PFSK-1 (cell line): ENCODE data around the gene EXOSC5. TPM values are rescaled to one million over a fixed set of nuclear protein-coding genes. Genes with fewer than 3 reads are reported as not detected.

Experiments used
- FOXP2 ChIP-seq: optimal IDR thresholded peaks from 2 replicates; pipeline ENCODE3; 2011; ENCODE audit warnings: borderline replicate concordance, control low read depth, inconsistent platforms; ENCODE audit not compliant: insufficient read depth; ENCODE audit errors: extremely low read length, extremely low read depth
- POLR2AphosphoS5 ChIP-seq: IDR thresholded peaks from 2 replicates; pipeline ENCODE4 v1.6.1; 2012; ENCODE audit warnings: low read depth, mild to moderate bottlenecking, control low read depth, low read length, moderate library complexity
- SIN3A ChIP-seq: IDR thresholded peaks from 2 replicates; pipeline ENCODE4 v1.6.1; 2012; ENCODE audit warnings: mild to moderate bottlenecking, low read length, moderate library complexity, borderline replicate concordance; ENCODE audit not compliant: insufficient read depth
- TAF1 ChIP-seq: IDR thresholded peaks from 2 replicates; pipeline ENCODE4 v1.6.1; 2012; ENCODE audit warnings: low read length, control low read depth, borderline replicate concordance; ENCODE audit not compliant: insufficient read depth
- polyA plus RNA-seq: library from polyadenylated mRNA; unstranded; fragments of >200 nt; gene quantifications from one replicate; pipeline ENCODE4 v1.2.1, GENCODE V29; 2012; ENCODE audit warnings: low read depth, missing spikeins; ENCODE audit not compliant: insufficient read length
- TF ChIP-seq, protein P1 (sequence below), 2 experiments: IDR thresholded peaks; 2 replicates each; pipeline versions ENCODE4 v1.6.1 to v1.8.0; 2011 to 2012; ENCODE audit warnings: low read depth in 2 of 2, low read length in 2 of 2, control low read depth in 1 of 2, inconsistent platforms in 1 of 2, mild to moderate bottlenecking in 1 of 2, moderate library complexity in 1 of 2; ENCODE audit not compliant: insufficient read depth in 1 of 2

The EXOSC5 gene
- polyA plus RNA-seq: 133 TPM

DNA sequence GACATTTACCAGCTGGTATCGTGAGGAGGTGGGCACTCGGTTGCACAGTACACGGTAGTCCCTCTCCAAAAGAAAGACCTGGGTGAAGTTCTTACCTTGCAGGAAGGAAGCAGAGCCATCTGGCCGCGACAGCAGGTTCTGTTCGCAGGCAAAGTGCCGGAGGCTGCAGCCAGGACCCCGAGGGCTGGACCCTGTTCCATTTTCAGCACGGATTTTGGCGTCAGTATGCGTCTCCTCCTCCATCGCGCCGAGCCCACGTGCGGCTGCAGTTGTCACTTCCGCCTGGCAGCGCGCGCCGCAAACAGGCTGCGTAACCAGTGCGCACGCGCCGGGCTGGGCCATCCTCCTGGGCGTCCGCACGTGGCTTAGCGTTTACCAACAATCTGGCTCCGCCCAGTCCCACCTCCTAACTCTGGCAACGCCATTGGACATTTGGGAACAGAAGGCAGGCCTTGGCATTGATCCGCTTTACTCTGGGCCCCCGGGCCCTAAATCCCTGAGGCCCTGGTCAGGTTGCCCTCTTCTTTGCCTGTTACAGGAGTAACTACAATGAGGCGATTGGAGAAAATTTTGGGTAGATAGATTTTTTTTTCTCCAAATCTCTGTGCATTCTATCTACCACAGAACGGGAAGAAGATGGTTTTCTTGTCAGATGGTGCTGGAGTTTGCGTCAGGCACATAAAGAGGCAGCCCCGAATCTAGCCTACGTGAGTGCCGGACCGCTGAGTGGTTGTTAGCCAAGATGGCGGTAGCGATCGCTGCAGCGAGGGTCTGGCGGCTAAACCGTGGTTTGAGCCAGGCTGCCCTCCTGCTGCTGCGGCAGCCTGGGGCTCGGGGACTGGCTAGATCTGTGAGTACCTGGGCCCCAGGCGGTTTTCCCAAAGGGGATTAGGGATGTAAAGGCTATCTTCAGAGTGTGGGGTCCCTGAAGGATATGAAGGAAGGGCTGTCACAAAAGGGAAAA, at the start of gene EXOSC5, which contains the start of gene BCKDHA:
Gene EXOSC5, minus strand, starts transcription at position 274 of the 964 bp plus-strand sequence. Its CDS starts 31 bp downstream, at position 243.
Gene BCKDHA, plus strand, starts transcription at position 733 of the 964 bp plus-strand sequence. Its CDS starts 10 bp downstream, at position 743.
- TF ChIP-seq FOXP2 (peak; percentile 99), SIN3A (peak; percentile 98), TAF1 (peak; percentile 83; the same call in 1 of the 2 replicates), POLR2AphosphoS5 (peak; percentile 49; the same call in 1 of the 2 replicates)
- TF ChIP-seq, protein P1, sequence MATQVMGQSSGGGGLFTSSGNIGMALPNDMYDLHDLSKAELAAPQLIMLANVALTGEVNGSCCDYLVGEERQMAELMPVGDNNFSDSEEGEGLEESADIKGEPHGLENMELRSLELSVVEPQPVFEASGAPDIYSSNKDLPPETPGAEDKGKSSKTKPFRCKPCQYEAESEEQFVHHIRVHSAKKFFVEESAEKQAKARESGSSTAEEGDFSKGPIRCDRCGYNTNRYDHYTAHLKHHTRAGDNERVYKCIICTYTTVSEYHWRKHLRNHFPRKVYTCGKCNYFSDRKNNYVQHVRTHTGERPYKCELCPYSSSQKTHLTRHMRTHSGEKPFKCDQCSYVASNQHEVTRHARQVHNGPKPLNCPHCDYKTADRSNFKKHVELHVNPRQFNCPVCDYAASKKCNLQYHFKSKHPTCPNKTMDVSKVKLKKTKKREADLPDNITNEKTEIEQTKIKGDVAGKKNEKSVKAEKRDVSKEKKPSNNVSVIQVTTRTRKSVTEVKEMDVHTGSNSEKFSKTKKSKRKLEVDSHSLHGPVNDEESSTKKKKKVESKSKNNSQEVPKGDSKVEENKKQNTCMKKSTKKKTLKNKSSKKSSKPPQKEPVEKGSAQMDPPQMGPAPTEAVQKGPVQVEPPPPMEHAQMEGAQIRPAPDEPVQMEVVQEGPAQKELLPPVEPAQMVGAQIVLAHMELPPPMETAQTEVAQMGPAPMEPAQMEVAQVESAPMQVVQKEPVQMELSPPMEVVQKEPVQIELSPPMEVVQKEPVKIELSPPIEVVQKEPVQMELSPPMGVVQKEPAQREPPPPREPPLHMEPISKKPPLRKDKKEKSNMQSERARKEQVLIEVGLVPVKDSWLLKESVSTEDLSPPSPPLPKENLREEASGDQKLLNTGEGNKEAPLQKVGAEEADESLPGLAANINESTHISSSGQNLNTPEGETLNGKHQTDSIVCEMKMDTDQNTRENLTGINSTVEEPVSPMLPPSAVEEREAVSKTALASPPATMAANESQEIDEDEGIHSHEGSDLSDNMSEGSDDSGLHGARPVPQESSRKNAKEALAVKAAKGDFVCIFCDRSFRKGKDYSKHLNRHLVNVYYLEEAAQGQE (IDR thresholded peaks at IDR 0.05; ENCODE audit: insufficient read depth in 1 of 2, low read depth in 2 of 2, low read length in 2 of 2): peak; percentile 14 to 40; a peak in 1 of 4 replicates

DNA sequence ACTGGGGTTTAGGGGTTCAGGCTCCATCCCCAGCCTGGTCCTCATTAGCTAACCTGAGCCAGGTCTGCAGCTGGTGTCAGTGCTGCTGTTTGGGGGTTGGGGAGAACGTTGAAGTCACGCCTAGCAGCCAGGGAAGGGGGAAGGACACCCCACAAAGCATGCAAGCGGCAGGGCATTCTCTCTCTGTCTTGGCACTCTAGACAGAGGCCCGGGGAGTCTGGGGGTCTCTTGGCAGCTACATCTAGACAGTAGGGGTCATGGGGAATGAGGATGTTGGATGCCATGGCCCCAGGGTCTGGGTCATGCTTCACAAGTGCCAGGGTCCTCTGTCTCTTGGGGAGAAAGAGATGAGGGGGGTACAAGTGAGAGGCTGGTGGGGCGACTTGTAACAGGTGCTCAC, 48.4 kb upstream of the EXOSC5 start:
- TF ChIP-seq, protein P1 (IDR thresholded peaks at IDR 0.05; ENCODE audit: insufficient read depth in 1 of 2, low read depth in 2 of 2, low read length in 2 of 2): no peak
- TF ChIP-seq TAF1 (no peak), SIN3A (no peak), POLR2AphosphoS5 (no peak), FOXP2 (no peak)

DNA sequence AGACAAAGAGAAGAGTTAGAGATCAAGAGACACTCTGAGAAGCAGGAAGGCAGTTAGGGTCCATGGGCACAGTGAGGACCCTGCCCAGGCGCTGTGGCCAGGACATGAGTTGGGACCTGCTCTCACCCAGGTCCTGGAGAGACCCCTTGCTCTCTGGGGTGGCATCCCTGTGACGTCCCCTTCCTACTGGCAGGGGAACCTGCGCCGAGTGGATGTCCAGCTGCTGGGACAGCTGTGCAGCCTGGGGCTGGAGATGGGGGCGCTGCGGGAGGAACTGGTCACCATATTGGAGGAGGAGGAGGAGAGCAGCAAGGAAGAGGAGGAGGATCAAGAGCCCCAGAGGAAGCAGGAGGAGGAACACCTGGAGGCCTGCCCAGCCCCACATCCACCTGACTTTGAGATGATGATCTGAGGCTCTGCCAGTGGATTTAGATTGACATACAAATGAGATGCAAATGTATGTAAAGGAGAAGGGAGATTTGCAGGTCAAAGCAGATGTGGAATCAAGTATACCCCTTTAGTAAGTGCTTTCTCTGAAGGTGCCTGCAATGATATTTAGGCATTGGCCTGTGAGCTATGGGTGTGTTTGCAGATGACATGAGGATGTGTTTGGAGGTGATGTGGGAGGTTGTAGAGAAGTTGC, 46.8 kb upstream of the EXOSC5 start:
- TF ChIP-seq TAF1 (no peak), SIN3A (no peak), POLR2AphosphoS5 (no peak), FOXP2 (no peak)
- TF ChIP-seq, protein P1 (IDR thresholded peaks at IDR 0.05; ENCODE audit: insufficient read depth in 1 of 2, low read depth in 2 of 2, low read length in 2 of 2): no peak

DNA sequence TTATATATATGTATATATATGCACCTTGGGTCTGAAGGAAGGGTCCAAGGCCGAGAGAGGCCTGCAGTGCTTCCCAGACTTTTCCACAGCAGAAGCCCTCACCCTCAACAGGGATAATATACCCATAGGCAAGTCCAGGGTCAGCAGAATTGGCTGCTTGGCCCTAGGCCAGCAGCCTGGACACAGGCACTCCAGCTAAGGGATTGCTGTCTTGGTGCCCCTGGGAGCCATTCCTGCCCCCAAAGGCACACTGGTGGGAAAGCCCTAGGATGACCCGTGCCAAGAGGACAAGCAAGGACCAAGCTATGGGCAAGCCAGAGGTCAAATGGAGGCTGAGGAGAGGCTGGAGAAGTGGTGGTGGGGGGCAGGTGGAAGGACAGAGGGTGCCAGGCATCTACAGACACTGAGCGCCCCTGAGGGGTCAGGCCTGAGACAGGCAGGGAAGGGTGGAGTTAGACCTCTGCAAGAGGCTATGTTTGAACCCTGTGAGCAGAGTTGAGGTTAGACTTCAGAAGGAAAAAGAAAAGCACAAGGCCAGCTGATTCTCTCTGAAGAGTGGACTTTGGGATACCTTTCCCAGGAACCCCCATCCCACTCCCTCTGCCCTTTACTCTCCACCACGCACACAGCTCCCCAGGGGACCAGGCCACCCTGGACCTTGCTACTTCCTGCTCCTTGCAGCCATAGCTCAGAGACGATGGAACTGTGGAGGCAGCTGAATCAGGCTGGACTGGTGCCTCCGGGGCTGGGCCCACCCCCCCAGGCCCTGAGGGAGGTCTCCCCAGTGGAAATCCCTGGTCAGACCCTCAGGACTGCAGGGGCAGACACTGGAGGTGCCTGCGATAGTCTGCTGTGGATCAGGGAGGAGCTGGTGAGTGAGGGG, 45.6 kb upstream of the EXOSC5 start, which contains the start of gene ERICH4:
Gene ERICH4, plus strand, starts transcription at position 684 of the 883 bp plus-strand sequence. Its CDS starts 14 bp downstream, at position 698.
- TF ChIP-seq FOXP2 (no peak), SIN3A (no peak), POLR2AphosphoS5 (no peak), TAF1 (no peak)
- TF ChIP-seq, protein P1 (IDR thresholded peaks at IDR 0.05; ENCODE audit: insufficient read depth in 1 of 2, low read depth in 2 of 2, low read length in 2 of 2): no peak
